Suppressor macrophage (primary cell): Measurements from ENCODE around the gene FGFR2.

ENCODE experiments used
- DNase-seq, 4 experiments: peaks; one replicate each; pipeline ENCODE4 v3.0.0-alpha.2; 2020 to 2022

The FGFR2 gene

DNA sequence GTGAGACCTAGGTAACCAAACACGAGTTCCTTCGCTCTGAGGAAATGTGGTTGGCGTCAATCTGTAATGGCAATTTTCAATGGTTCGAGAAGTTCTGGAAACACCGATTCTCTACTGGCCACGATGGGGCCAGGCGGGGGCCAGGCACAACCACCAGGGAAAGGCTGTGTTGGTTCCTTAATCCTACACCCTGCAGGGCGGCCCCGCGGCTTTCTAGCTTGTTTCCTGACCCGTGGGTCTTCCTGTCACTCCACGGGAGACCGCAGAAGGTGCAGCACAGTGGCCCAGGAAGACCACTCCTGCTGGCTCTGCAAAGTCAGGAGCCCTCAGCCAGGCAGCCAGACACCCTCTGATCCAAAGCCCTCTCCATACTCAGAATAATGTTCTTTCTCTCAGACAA is 113.4 kb downstream of the FGFR2 start:
- no peak for DNase-seq

DNA sequence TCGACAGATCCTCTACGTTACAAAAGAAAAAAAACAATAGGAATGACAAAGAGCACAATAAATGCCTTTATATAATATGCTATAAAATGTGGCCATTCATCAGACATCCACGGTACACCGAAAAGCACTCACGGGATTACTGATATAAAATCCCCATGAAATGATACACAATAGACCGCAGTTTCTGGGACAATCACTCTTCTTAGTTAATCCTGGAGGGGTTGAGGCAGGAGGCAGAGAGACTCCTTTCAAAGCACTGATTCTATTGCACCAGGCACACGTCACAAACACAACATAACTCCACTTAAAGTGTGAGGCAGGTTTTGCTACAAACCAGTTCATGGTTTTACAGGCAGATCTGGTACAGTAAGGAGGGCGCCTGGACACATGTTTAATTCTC is 113.8 kb downstream of the FGFR2 start:
- DNase-seq: no peak

DNA sequence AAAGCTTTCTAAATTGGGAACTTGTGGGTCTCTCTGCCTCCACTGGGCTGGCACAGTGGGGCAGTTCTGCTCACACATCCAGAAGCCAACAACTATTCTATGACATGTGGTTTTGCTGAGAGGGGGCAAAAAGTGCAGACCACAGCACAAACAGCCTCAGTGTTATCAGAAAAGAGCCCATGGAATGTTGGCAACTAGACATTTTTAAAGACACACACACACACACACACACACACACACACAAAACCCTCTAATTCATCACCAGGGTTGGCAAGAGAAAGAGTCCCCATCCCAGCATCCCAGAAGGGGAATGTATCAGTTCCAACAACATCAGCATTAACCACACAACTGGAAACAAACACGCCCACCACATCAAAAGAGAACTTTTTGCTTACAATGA is 117.1 kb downstream of the FGFR2 start:
- DNase-seq: no peak

DNA sequence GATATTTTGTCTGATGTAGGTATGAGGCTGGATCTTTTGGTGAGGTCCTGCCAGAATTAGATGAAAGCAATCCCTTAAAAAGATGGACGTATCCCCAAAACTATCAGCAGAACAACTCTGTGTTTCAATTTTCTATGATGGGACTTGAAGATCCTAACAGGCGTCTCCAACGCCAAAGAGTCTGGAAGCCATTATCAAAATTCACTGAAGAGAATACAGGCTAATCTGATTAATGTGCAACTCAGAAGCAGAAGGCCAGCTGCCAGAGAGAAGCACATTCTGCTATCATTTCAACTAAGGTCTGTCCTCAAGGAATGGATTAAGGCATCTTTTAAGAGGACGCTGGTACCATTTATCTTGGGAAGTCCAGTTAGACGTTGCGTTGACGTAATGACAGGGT is 119.7 kb downstream of the FGFR2 start:
- DNase-seq: no peak

DNA sequence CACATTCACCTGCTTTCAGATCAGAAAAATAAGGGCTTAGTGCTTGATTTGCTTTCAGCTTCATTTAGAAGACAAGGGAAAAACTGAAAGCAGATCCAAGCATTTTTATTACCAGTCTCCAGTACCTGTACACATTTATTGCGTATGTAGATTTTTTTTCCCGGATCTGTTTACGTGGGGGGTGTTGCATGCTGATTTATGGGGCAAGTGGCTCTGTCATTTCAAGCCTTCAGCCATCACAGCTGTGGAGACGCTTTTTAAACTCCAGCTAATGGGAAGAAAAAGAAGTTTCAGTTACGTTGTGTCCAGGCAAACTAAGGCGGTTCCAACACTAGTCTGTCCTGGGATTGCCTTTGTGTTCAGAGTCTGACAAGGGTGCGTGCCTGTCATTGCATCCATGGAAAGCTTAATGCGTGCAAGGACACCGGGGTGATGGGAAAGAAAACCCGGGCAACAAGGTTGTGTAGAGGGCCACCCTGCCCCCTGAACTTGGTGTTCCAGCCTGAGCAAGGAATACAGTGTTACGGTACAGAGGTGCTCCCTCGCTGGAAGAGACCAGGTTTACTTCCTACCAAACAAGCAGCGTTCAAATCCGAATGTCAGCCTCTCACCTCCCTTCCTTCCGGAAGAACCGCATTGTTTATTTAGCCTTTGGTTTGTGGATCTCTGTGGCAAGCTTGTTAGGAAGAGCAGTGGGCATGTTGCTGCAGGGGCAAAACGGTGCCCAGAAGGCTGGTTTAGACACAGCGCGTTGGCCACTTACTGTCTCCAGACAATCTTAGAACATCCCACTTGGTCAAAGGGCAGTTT is 128.2 kb downstream of the FGFR2 start:
- no peak for DNase-seq

DNA sequence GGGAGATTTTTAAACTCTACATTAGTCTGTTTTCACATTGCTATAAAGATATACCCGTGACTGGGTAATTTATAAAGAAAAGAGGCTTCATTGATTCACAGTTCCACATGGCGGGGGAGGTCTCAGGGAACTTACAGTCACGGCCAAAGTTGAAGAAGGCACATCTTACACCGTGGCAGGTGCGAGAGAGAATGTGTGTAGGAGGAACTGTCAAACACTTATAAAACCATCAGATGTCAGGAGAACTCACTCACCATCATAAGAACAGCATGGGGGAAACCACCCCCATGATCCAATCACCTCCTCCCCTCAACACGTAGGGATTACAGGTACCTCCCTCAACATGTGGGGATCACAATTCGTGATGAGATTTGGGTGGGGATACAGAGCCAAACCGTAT is 129.5 kb downstream of the FGFR2 start:
- no peak for DNase-seq

DNA sequence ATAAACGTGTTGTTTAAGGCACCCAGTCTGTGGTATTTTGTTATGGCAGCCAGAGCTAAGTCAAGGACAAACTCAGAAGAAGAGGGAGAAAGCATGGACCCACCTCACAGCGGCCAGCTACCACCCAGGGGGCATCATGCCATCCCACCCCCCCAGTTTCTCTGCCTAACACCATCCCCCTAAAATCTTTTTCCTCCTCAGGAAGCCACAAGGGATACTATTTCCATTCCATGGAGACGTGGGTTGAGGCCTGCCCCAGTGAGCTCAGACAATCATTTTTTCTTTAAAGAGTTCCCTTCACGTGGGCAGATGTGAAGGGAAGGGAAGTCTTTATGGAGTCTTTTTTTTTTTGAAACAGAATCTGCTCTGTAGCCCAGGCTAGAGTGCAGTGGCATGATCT is 131.8 kb downstream of the FGFR2 start:
- no peak for DNase-seq

DNA sequence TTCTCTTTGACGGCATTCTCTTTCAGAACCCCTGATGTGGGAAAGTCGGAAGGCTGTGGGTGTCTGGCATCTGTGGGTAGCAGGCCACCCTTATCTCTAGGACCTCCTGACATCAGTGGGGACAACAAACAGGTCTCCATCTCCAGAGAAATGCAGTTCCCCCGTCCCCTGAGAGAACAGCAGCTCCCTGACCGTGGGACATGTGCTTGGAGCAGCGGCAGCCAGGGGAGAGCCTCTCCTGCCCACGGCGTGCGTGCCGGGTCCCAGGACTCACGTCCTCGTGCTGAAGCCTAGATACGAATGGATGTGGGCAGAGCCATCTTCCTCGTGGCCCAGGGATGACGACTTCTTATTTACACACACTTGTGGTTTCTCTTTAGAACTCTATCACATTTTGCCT is 133.0 kb downstream of the FGFR2 start:
- no peak for DNase-seq

DNA sequence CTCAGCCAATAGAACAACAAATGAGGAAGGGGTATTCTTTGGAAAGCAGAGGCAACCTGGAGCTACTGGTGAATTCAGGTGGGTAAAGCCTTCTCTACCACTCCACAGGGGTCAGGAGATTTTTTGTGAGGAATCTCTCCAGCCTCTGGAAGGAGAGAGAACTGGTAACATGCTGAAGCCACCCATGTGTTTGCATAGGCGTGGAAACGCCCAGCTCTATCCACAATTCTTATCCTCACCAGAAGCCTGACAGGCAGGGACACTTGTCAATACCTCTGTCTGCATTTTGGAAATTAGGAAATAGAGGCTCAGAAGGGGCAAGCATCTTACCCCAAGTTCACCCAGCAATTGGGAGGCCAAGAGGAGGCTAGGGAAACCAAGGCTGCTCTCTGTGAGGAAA is 133.7 kb downstream of the FGFR2 start:
- no peak for DNase-seq

DNA sequence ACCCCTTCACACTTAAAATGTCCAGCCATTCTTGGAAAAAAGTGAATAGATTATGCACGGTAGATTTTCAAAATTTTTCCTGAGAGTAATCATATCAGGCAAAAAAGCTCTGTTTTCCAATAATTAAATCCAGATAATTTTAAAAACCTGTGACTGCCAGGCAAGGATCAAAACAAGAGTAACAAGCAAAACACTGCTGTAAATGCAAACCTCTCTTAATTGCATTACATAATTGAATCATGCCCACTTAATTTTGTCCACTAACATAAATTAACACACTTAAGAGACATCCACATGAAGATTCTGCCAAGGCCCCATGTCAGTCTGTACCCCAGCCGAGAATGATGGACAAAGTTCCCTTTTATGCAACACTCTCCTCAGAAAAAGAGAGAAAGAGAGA is 135.3 kb downstream of the FGFR2 start:
- no peak for DNase-seq

DNA sequence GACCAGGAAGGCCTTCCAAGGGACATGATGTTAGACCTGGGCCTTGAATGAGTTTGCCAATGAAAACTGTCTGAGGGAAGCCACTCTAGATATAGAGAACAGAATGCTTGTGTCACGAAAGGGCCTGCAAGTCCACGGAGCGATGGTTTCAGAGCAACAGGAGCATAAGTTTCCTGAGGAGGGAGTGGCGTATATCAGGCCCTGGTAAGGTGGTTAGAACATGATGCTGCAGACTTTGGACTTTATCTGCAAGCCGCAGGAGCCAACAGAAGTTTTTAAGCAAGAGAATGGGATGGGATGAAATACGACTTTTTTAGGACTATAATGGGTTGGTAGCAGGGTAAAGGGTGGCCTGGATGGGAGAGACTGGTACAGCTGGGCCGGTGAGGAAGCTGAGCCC is 136.0 kb downstream of the FGFR2 start:
- no peak for DNase-seq

DNA sequence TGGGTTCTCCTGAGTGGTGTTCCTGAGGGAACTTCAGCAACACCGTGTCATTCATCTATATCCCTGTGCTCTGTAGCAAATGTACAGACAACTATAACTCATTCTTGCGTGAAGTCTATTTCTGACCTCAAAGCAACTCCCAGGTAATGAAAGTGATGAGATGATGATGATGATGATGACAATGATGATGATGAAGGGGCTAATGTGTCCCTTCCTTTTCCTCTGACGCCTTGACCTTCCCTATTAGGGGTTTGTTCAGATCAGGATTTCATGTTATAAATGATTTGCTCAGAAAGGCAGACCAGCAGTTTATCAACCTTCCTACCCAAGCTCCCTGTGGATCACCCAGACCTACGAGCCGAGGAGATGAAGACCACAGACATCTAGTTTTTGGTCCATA is 136.9 kb downstream of the FGFR2 start:
- DNase-seq: no peak

DNA sequence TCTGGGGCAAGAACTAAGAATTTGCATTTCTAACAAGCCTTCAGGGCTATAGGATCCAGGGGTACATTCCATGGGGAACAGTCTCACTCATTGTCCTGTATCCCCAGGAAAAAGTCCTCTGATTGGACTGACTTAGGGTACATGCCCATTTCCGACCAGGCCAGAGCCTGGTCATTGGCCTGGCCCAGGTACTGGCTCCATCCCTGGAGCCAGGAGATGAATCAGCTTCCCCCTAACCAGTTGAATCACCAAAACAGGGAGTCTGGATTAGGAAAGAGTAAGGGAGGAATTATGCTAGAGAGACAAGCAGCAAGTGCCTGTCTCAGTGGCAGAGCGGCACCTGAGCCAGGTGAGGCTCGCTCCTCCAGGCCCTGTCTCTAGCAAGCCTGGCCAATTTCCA is 137.5 kb downstream of the FGFR2 start:
- DNase-seq: no peak

DNA sequence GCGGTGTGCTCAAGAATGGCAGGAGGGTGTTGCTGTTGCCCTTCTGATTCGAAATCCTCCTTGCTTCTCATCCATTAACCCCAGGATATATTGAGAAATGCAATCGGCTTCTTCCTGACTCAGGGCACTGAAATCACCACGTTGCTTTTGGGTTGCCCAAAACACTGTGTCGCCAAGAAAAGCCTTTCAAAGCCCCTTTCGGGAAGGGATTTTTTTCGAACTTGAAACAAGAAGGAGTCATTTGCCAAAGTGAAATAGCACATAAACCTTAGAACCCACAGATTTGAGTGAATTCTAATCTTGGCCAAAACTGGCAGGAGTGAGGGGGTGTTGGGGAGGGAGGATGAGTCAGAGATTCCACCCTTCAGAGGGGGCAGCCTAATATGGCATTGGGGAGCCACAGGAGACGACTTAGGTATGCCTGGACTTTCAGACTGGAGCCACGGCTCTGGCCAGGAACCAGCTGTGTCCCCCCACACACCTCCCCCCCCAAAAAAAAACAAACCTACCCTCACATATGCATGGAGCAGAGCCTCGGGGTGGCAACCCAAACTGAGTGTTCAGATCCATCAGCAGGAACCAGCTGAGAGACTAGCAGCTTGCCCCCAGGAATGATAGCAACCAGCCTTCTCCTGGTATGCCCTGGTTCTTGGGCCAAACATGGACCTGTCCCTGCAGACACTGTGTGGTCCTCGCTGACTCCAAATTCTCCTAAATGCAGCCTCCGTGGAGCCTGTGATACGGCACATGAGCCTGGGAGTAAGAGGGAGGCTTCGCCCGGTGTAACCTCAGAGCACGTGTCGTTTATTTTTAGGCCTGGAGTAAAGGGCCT is 138.4 kb downstream of the FGFR2 start:
- DNase-seq: no peak

DNA sequence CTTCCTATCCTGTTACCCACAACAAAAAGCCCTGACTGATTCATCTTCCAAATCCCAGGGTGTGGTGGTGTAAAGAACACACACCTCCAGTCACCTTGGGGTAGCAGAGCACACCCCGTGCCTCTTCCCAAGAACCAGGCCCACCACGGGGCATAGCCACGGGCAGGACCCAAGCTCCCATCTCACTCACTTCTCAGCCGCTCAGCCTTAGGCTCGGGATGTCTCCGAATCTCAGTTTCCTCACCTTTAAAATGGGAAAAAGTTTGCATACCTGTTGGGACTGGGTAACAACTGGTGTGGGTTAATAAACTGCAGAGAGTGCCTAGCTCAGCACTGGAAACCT is 139.0 kb downstream of the FGFR2 start:
- DNase-seq: no peak

DNA sequence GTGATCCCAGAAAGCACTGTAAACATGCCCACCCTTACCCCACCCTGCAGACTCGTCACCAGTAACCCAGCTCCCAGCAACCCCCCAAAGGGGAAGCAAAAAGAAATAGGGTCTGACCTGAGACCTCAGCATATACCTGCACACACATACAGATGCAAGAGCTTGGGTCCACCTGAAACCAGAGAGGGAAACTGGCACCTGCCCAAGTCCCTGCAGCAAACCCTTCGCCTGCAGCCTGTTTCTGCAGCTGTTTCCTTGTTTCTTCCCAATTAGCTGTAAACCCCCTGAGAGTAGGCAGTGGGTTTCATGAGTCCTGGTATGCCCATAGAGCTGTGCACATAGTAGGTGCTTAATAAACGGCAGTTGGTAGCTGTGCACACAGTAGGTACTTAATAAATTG is 140.5 kb downstream of the FGFR2 start:
- no peak for DNase-seq

DNA sequence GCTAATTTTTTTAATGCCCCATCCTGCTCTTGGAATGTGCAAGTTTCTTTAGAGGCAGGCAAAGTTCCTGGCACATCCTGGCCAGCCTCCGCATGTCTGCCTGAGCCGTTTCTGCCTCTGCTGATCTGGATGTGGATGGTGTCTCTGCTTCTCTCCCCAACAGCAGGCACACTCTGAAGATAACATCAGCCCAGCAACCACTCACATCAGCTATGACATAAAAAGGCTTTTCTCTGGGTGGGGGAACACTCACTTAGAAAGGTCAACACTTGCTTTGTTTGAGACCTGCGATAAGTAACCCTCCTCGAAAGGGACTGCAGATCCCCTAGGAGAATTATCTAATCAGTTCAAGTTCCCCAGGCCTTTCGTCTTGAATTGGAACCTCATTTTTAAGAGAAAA is 142.9 kb downstream of the FGFR2 start:
- DNase-seq: no peak

DNA sequence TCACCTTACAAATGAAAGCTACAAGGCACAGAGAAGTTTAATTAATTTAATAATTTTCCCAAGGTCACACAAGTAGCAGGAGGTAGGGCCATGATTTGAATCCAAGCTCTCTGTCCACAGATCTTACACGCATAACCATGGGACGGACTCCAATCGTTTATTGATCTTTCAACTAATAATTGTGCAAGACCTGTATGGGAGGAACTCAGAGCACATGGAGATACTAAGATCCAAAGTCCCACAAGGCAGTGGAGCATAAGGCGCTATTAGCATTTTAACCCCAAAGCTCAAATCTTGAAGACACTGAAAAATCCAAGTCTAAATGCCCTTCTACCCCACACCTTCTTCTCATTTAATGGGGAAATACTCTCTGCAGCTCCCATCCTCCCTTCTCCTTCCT is 143.5 kb downstream of the FGFR2 start:
- no peak for DNase-seq

DNA sequence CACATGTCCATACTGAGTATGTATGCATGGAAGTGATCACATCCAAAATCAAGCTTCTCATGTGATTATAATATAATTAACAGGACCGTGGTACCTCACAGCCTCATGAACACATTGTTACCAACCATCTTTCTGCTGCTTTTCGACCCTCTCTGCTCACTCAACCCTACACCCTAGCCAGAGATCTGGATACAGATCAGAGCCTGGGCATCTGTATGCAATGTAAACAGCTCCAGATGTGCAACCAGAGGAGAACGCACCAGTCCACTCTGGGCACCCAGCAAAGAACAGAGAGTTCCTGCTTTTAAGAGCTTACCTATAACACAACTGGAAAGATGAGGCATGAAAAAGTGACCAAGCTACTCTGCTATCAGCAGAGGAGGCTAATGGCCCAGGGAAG is 145.1 kb downstream of the FGFR2 start:
- DNase-seq: no peak

DNA sequence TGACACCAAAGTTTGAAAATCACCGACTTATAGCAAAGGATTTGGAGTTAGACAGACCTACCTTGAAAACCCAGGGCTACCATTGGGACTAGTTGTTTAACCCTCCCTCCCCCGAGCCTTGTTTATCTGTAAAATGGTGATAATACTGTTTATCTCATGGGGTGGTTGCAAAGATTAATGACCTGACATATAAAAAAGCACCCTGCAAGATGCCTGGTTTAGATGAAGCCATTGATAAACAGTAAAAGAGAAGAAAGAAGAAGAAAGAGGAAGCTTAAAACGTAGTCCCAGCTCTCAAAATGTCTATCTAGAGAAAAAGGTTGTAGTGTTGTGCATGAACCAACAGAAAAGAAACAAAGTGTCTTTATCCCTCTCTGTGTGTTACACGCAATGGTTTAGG is 145.7 kb downstream of the FGFR2 start:
- no peak for DNase-seq

DNA sequence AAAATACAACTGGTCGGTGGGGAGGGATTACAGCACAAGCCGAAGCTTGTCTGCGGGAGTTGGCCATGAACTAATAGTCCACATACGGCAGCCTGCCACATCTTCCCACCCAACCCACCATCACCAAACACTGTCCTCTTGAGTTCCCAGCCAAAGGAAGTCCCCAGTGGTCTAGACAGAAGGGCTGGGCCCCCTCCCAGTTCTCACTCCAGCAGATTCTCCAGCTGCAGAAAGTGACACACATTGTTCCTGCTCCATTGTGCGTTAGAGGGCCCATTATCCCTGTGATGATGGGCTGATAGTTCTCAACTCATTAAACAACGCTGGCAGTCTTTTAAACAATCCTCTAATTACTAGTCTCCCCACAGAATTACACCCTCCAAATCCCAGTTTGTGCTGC is 148.0 kb downstream of the FGFR2 start:
- no peak for DNase-seq

DNA sequence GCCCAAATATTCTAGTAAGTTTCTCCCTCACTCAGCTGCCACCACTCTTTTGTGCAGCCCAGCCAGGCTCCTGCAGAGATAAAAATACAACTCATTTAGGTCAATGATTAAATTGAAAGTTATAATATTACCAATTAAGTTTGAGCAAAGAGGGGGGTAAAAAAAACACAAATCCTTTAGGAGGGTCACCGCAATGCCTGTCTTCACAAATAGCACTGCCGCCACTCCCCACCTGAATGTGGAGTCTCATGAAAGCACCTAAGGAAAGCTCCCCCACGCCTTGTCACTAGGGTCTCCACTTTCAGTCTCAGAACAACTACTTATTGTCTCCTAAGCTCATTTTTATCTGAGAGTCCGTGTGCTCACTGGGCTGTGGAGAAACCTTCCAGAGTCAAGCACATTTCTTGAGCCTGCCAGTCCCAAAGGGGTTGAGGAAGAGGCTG is 148.7 kb downstream of the FGFR2 start:
- no peak for DNase-seq

DNA sequence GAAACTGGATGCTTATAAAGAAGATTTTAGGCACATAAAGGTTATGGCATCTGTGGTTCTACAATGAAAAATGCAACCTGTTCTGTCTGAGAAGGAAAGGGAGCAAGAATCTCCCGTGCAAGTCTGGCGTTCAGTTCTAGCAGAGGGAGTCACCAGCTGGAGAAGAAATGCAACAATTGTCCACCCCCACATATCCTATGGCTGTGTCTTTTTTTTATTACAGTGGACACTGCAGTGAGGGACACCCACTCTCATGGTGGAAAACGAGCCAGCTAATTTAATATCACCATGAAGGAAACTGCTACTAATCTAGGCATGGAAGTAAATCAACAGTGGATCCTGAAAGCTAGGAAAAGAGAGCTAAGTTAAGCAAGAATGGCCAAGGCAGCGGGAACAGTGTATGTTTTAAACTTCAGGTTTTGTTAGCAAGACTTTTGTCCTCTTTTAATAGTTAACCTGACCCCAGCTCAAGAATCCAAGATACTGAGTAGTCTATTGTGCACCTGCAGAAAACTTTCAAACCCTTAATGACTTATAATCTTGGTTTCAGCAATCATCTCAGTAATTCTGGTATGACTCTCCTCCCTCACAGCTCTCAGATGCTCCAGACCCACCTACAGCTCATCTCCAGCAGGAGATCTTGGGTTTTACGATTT is 149.3 kb downstream of the FGFR2 start:
- DNase-seq: no peak
